ENCODE results near the gene SCPEP1.
"Not testable (repeated sequence)": the region's sequence is repeated elsewhere in the genome, so short reads cannot be mapped to it uniquely, and the experiment has no call there.

Gene SCPEP1

GRCh38 chr17:56965681-56966080, 12.2 kb upstream of the SCPEP1 start:
- not testable (repeated sequence) for DNase-seq (ENCODE audit: low read depth)

- no peak for DNase-seq (ENCODE audit: low read depth)
Measured at GRCh38 chr17:56966338-56966737, 11.6 kb upstream of the SCPEP1 start.

DNA sequence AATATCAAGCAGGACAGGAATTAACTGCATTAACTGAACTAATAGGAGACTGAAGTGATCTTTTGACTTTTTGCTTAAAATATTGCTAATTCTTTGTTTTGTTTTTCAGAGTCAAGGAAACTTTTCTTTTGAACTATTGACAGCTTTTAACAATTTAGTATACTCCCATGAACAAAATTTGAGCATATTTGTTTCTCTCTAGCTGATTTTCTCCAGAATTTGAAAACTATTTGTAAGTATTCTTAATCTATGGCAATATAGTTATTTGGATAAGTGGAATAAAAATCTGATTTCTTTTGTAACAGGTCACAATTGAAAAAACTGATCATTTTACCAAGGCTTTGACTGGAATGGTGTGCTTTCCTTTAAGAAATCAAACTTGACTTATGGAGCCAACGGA, 7.0 kb upstream of the SCPEP1 start:
- DNase-seq (ENCODE audit: low read depth), result no peak

GRCh38 chr17:56972111-56972730, 5.7 kb upstream of the SCPEP1 start:
- DNase-seq (ENCODE audit: low read depth), result no peak

DNA sequence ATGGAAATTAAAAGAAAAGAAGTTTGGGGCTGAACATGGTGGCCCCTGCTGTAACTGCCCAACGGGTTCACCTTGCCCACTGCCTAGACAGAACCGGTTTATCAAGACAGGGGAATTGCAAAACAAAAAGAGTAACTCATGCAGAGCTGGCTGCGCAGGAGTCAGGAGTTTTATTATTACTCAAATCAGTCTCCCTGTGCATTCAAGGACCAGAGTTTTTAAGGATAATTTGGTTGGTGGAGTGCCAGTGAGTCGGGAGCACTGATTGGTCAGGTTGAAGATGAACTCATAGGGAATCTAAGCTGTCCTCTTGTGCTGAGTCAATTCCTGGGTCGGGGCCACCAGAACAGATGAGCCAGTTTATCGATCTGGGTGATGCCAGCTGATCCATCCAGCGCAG, 4.4 kb upstream of the SCPEP1 start:
- DNase-seq (ENCODE audit: low read depth), result no peak

DNA sequence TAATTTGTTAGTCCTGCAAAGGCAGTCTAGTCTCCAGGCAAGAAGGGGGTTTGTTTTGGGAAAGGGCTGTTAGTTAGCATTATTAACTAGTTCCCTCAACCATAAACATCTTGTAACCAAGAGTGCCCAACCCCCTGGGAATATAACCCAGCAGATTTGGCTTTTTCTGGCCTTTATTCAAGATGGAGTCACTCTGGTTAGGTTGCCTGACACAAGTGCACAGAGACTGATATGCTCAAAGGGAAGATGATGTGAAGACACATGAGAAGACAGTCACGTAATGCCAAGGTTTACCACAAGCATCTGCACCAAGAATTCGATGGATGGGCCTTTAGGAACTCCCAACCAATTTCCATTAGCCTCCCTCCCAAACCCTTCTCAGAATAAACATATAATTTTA, 3.9 kb upstream of the SCPEP1 start:
- DNase-seq (ENCODE audit: low read depth), result no peak

DNA sequence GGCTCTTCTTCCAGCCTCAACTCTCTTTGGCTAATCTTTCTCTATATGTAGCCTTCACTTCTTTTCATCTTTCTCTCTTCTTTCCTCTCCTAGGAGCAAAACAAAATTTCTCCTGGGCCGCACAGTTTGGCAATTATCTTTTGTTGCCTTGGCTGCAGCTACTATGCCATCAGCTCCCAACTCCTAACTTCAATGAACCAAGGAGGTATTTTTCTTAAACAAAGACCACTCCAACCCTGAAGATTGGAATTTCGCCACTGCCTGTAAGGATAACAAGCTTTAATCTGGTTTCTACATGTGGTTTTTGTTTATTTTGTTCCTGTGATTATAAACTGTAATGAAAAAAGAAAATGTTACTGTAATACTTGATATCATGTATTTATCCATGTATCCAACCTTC, 2.3 kb upstream of the SCPEP1 start:
- DNase-seq (ENCODE audit: low read depth), result no peak

DNA sequence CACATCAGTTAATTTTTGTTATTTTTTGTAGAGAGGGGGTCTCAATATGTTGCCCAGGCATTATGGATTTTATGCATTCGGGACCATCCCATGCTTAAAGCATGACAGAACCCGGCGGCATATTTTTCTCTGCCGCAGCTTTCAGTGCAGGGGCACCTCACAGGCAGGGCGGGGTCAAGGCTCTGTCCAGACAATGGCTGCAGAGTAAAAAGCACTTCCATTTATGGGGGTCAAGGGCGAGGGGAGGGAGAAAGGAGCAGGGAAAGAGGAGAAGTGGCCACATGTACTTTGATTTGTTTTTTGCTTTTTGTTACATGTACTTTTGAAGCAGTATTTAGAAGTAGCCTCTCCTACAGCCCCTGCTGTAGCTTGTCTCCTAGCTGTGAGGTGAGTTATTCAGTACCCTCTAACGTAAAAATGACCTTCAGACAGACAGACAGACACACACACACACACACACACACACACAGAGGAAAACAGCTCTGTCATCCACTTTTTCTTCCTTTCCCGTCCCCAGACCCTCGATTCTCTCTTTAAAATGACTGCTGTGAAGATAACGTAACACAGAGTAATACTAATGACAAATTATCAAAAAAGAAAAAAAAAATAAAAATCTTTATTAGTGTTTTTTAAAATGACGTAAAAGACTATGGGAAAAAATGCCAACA, 856 bp upstream of the SCPEP1 start:
- DNase-seq (ENCODE audit: low read depth), result no peak

DNA sequence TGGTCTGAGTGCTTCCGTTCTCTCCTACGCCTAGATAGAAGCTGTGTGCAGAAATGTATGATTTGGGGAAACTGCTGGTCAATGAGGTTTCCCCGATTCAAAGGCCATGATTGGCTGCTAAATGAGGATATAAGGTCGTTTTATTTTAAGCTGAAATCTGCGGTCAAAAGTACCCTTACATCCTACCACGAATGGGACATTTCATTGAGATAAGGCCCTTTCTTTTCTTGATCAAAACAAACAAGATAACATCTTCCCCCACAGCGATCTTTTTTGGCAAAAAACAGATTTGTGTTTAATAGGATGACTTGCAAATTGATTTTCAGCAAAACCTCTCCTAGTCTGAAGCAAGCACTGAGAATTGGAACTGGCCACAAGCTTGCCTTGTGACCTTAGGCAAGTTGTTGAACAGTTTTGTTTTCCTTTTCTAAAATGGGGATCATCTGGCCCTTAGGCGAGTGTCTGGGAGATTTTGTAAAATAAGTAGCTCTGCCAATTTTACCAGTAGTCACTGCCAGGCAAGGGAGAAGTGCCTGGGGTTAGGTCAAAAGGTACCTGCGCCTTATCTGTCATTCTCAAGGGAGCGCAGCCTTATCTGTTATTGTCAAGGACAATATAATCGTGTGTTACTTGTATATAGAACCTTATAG, 635 bp downstream of the SCPEP1 start:
- no peak for DNase-seq (ENCODE audit: low read depth)

- no peak for DNase-seq (ENCODE audit: low read depth)
Measured at GRCh38 chr17:56979091-56979480, 1.2 kb downstream of the SCPEP1 start.

GRCh38 chr17:56980526-56980925, 2.6 kb downstream of the SCPEP1 start:
- not testable (repeated sequence) for DNase-seq (ENCODE audit: low read depth)

GRCh38 chr17:56982312-56982711, 4.4 kb downstream of the SCPEP1 start:
- DNase-seq (ENCODE audit: low read depth), result no peak

DNA sequence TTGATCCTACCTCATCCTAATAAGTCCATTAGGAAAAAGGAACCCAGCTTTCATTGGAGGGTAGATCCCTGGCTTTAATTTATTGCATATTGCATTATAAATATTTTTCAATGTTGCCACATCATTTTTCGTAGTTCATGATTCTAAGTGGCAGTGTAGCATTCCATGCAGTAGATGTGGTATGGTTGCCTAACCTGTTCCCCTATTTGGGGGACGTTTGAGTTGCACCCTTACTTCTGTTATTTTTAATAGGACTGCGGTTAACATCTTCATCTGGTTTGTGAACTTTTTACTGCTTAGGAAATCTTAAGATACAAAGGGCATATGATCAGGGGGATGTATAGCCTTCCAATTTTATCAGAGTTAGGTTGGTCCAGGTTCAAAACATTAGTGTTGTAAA, 5.4 kb downstream of the SCPEP1 start:
- no peak for DNase-seq (ENCODE audit: low read depth)

GRCh38 chr17:56985371-56986162, 7.6 kb downstream of the SCPEP1 start:
- DNase-seq (ENCODE audit: low read depth), result no peak

GRCh38 chr17:56987283-56987834, 9.4 kb downstream of the SCPEP1 start:
- DNase-seq (ENCODE audit: low read depth), result no peak

DNA sequence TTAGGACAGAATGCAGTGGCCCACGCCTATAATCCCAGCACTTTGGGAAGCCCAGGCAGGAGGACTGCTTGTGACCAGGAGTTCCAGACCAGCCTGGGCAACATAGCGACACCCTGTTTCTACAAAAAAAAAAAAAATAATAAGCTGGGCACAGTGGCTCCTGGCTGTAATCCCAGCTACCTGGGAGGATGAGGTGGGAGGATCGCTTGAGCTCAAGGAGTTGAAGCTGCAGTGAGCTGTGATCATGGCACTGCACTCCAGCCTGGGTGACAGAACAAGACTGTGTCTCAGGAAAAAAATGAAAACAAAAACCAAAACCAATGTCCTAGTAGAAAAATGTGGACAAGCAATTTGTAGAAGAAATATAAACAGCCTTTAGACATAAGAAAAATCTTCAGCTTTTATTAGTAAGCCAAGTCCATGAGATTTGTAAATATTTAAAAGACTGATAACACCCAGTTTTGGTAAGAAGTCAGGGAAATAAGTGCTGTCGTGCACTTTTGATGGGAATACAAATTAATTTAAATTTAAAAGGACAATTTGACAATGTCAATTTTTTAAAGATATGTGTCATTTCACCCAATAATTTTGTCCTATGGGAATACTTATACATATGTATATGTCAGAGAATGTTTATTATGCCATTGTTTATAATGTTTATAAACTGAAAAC, 11.1 kb downstream of the SCPEP1 start:
- DNase-seq (ENCODE audit: low read depth), result no peak

- DNase-seq (ENCODE audit: low read depth), result no peak
Measured at GRCh38 chr17:56992364-56992763, 14.4 kb downstream of the SCPEP1 start.

- DNase-seq (ENCODE audit: low read depth), result no peak
Measured at GRCh38 chr17:56994009-56994792, 16.3 kb downstream of the SCPEP1 start.

DNA sequence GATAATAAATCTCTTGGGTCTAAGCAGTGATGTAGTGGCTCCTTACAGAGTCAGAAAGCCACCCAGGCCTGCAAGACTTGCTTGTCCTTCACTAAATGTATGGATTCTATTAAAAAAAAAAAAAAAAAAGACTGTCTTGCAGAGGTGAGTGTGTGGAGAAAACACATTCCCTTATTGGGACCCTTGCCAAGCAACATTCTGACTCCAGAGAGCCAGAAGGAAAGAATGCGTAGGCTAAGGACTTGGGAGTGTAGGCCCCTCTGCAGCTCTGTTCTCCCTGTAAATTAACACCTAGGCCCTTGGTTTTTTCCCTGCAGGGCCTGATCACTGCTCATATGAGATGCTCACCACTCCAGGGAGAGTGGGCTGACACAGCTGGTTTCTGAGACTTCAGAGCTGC, 17.8 kb downstream of the SCPEP1 start:
- no peak for DNase-seq (ENCODE audit: low read depth)

DNA sequence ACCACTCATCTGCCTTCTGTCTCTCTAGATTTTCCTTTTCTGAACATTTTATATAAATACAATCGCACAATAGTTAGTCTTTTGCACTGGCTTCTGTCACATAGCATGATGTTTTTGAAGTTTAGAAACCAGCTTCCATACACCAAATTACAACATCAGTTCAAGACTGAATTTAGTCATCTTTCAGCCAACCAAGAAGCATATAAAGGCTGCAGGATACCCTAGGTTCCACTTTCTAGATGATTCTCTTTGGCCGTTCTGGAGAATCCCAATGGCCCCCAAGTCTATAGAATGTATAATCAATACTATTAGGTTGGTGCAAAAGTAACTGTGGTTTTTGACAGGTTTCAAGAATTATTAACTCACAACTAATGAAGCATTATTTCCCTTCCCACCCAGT, 19.4 kb downstream of the SCPEP1 start:
- no peak for DNase-seq (ENCODE audit: low read depth)

DNA sequence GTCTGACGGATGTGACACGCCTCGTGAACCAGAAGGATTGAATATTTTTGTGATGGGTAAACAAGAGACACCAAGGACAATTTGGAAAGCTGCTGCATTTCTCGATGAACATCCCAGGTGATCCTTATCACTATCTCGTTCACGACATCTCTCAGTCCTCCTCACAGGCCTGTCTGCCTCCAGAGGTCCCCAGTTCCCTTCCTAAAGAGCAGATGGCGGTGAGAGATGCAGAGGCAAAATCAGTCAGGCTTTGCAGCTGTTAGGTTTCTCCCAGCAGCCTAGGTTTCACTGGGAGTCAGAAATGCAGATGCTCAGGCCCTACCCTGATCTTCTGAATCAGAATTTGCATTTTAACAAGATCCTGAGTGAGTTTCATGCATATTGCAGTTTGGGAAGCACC, 23.6 kb downstream of the SCPEP1 start:
- DNase-seq (ENCODE audit: low read depth), result no peak

Measured in stimulated activated CD8-positive, alpha-beta memory T cell treated with anti-CD3 and anti-CD28 coated beads, Interleukin-7, amount 100 ng/mL, for 24 hours (primary cell).